Measurements from ENCODE around the gene BTBD3.

The BTBD3 gene

GRCh38 chr20:11970243-11970836 is 52.6 kb downstream of the BTBD3 start:
- DNase-seq (no peak), ATAC-seq (no peak)

GRCh38 chr20:11972478-11972877 is 54.8 kb downstream of the BTBD3 start:
- no peak for DNase-seq
- no peak for ATAC-seq
